ENCODE measurements around the gene SHF.

GRCh38 chr15:45132844-45133560 lies 54.8 kb downstream of the SHF start:
- TF ChIP-seq POLR2A (IDR thresholded peaks at IDR 0.05; ENCODE audit: low read depth, low read length) (no peak), POLR2AphosphoS5 (IDR thresholded peaks at IDR 0.05; ENCODE audit: low read depth, low read length) (no peak)

Data from GM12892 (cell line).